Lower lobe of right lung (tissue), 2 donors: ENCODE results near the gene FGD2. TPM values are rescaled to one million over a fixed set of nuclear protein-coding genes. Genes with fewer than 3 reads are reported as not detected.

Source experiments
- ATAC-seq, 2 donors: fragments of 200-7000 bp; cut with Tn5 transposase; one replicate each; pipeline ENCODE4 v1.9.1; 2020 to 2022; ENCODE audit warnings: mild to moderate bottlenecking in 2 of 2, moderate library complexity in 2 of 2
- DNase-seq: peaks from one replicate; pipeline ENCODE4 v3.0.0-alpha.2; 2020
- H3K27ac ChIP-seq: fragments of 200-600 bp; one replicate; pipeline ENCODE4 v1.8.0; 2022
- H3K27me3 ChIP-seq: fragments of 200-600 bp; one replicate; pipeline ENCODE4 v1.8.0; 2022; ENCODE audit warnings: low read depth
- H3K36me3 ChIP-seq: fragments of 200-600 bp; one replicate; pipeline ENCODE4 v1.8.0; 2022; ENCODE audit warnings: mild to moderate bottlenecking
- H3K4me1 ChIP-seq: fragments of 200-600 bp; one replicate; pipeline ENCODE4 v1.8.0; 2022
- H3K4me3 ChIP-seq: fragments of 200-600 bp; one replicate; pipeline ENCODE4 v1.8.0; 2022; ENCODE audit warnings: mild to moderate bottlenecking
- H3K9me3 ChIP-seq: fragments of 200-600 bp; one replicate; pipeline ENCODE4 v1.8.0; 2022
- CTCF ChIP-seq: fragments of 200-600 bp; IDR thresholded peaks from one replicate; pipeline ENCODE4 v1.8.0; 2022; ENCODE audit warnings: antibody characterized with exemption, mild to moderate bottlenecking
- intact Hi-C: fragments of 100-400 bp; cut with DNase I; formaldehyde crosslinking; loops from one replicate; pipeline ENCODE4 v1.11.0; 2022
- total RNA-seq: library from RNA; stranded (reverse); fragmentation: NEBNext Ultra II Directional; extraction: Animal tissue kit (Norgen Biotek cat#: 25700); gene quantifications from one replicate; pipeline ENCODE4 v1.2.1, GENCODE V29; 2021
- donor health status: DM: no; HTN: yes; CAD: no; lungs with severe emphysema.

Gene FGD2
- total RNA-seq, 1 donor from 2014 or later: 103 TPM

DNA sequence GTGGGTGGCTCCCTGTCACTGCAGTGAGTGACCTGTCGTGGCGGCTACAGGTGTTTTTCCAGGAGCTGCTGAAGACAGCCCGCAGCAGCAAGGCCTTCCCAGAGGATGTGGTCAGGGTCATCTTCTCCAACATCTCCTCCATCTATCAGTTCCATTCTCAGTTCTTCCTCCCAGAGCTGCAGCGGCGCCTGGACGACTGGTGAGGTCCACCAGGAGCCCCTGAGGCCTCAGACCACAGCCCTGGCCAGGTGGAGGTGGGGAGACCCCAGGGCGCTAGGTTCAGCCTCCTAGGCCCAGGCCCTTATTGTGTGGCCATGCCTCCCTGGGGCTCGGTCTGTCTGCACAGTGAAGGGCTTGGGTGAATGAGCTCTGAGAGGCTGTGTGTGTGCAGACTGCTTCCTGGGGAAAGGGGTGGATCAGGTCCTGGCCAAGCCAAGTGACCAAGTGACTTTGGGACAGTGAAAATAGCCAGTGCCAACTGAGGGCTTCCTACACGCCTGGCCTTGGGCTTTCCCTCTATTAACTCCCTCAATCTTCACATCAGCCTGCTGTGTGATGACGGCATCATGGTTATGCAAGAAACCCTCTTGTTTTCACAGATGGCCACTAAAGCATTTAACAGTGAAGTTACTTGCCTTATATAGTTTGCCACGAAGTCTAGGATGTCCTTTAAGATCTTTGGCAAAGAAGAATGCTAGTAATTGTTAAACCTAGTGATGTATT, 6.4 kb downstream of the FGD2 start:
- no peak overlapping the region for H3K27ac ChIP-seq
- no peaks in the 10 kb centered on the region for H3K4me1 ChIP-seq
- H3K36me3 ChIP-seq: peaks cover 42% of the 10 kb centered on the region
- intact Hi-C loops: no loop called here
- no peaks in the 10 kb centered on the region for H3K27me3 ChIP-seq
- no peak overlapping the region for H3K4me3 ChIP-seq
- ATAC-seq (no peak), DNase-seq (no peak)
- TF ChIP-seq CTCF: no peak
- H3K9me3 ChIP-seq: no peaks in the 10 kb centered on the region

GRCh38 chr6:37013516-37014491, 8.3 kb downstream of the FGD2 start:
- Histone ChIP-seq H3K9me3 (no peaks in the 10 kb centered on the region), H3K27me3 (no peaks in the 10 kb centered on the region), H3K4me3 (no peak overlapping the region), H3K36me3 (peaks cover 46% of the 10 kb centered on the region), H3K27ac (no peak overlapping the region), H3K4me1 (peaks cover 13% of the 10 kb centered on the region)
- no peak for TF ChIP-seq CTCF
- intact Hi-C loops: no loop called here
- DNase-seq (no peak), ATAC-seq (no peak)

DNA sequence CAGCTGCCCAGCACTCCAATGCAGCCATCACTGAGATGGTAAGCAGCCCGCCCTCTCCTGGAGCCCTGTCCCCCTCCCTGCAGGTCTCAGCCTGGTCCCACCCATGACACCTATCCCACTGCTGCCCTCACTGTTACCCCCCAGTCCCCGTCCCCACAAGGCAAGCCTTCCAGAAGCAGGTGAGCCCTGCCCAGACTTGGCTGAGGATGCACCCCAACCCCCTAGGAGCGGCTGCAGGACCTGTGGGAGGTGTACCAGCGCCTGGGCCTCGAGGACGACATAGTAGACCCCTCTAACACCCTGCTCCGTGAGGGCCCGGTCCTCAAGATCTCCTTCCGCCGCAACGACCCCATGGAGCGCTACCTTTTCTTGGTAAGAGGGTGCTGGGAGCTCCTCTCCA, 9.2 kb downstream of the FGD2 start:
- Histone ChIP-seq H3K4me3 (no peak overlapping the region), H3K4me1 (peaks cover 20% of the 10 kb centered on the region), H3K27me3 (no peaks in the 10 kb centered on the region), H3K27ac (no peak overlapping the region), H3K9me3 (no peaks in the 10 kb centered on the region), H3K36me3 (peaks cover 53% of the 10 kb centered on the region)
- no peak for DNase-seq
- ATAC-seq: no peak
- no peak for TF ChIP-seq CTCF
- intact Hi-C loops: no loop called here

GRCh38 chr6:37015532-37015931, 10.1 kb downstream of the FGD2 start:
- no peaks in the 10 kb centered on the region for H3K9me3 ChIP-seq
- TF ChIP-seq CTCF: no peak
- DNase-seq (no peak), ATAC-seq (no peak)
- H3K27ac ChIP-seq: no peak overlapping the region
- intact Hi-C loops: no loop called here
- H3K36me3 ChIP-seq: peaks cover 54% of the 10 kb centered on the region
- H3K27me3 ChIP-seq: no peaks in the 10 kb centered on the region
- H3K4me3 ChIP-seq: no peak overlapping the region
- peaks cover 20% of the 10 kb centered on the region for H3K4me1 ChIP-seq

- no peak overlapping the region for H3K27ac ChIP-seq
- H3K27me3 ChIP-seq: no peaks in the 10 kb centered on the region
- no peaks in the 10 kb centered on the region for H3K9me3 ChIP-seq
- H3K4me1 ChIP-seq: peaks cover 20% of the 10 kb centered on the region
- DNase-seq (peak; percentile 1), ATAC-seq (no peak)
- intact Hi-C loops: no loop called here
- H3K4me3 ChIP-seq: no peak overlapping the region
- TF ChIP-seq CTCF: no peak
- peaks cover 46% of the 10 kb centered on the region for H3K36me3 ChIP-seq
Measured at GRCh38 chr6:37016995-37017394, 11.5 kb downstream of the FGD2 start.
